Measurements from ENCODE around the gene GCSAM. TPM values are rescaled to one million over a fixed set of nuclear protein-coding genes. Genes with fewer than 3 reads are reported as not detected.

GCSAM gene
- total RNA-seq, 1 experiment from 2014 or later, result not detected

DNA sequence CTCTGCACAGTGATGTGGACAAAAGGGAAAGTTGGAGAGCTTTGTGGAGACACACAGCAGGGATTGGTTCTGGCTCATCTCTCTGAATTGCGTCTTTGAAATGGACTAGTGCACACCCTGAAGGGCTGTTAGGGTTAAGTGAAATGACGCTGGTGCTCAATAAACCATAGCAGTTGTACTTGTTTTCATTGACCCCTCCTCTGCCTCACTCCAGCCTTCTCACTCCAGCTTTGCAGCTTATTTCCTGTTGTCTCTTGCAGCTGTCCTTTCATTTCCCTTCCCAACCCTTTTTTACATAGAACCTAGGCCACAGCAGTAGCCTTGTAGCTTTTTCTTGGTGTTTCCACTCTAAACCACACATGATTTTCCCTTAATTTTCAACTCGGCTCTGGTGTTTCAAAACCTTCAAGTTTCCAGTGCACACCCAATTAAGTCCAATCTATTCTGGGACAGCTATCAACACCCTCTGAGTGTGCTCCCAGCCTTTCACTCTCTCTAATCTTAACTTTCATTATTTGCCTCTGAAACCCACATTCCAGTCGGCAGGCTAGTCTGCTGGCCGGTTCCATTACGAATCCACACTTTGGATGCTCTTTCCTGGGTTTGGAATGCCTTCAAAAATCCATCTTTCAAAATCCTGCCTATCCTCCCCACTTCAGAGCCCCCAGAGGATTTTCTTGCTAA lies 40.4 kb downstream of the GCSAM start:
- Histone ChIP-seq H3K23me2 (ENCODE audit: insufficient read length, low read depth, low read length, poor library complexity, severe bottlenecking) (no peaks in the 10 kb centered on the region), H3T11ph (ENCODE audit: low read length) (peak overlapping the region; percentile 62), H2BK5ac (ENCODE audit: insufficient read length, low read length) (no peak overlapping the region), H3K27ac (ENCODE audit: insufficient read length, low read depth, low read length) (peak overlapping the region; percentile 80), H2BK20ac (ENCODE audit: low read depth, low read length, poor library complexity, severe bottlenecking) (no peak overlapping the region), H4K20me1 (ENCODE audit: control insufficient read depth, insufficient read depth, insufficient read length) (no peaks in the 10 kb centered on the region), H2AFZ (ENCODE audit: low read length) (no peak overlapping the region), H3K27me3 (ENCODE audit: insufficient read depth, low read length) (no peaks in the 10 kb centered on the region), H2BK120ac (ENCODE audit: low read depth, low read length, poor library complexity, severe bottlenecking) (no peak overlapping the region), H2AK5ac (ENCODE audit: insufficient read length, low read length) (no peak overlapping the region), H3K4me2 (ENCODE audit: insufficient read depth, insufficient read length, low read length) (no peak overlapping the region), H3K14ac (ENCODE audit: insufficient read depth, low read length) (no peak overlapping the region), H4K8ac (replicated peaks; ENCODE audit: insufficient read length, low read depth, low read length) (no peak overlapping the region), H3K79me2 (ENCODE audit: insufficient read depth, low read length) (peaks cover 2% of the 10 kb centered on the region; the same call in 1 of the 2 replicates), H3K9me3 (ENCODE audit: control insufficient read depth, low read depth, low read length) (no peaks in the 10 kb centered on the region), H3K23ac (ENCODE audit: insufficient read length, low read depth, low read length) (no peak overlapping the region), H4K91ac (ENCODE audit: insufficient read length, low read depth, low read length) (no peak overlapping the region), H3K9ac (ENCODE audit: extremely low read depth, insufficient read length, low read length) (no peak overlapping the region), H2BK12ac (ENCODE audit: insufficient read length, low read depth, low read length) (no peak overlapping the region), H3K56ac (ENCODE audit: insufficient read length, low read depth, low read length) (no peak overlapping the region), H3K4me1 (ENCODE audit: insufficient read depth, low read length) (peaks cover 9% of the 10 kb centered on the region), H3K18ac (ENCODE audit: insufficient read length, low read depth, low read length) (peak overlapping the region; percentile 18), H4K5ac (ENCODE audit: insufficient read length, low read depth, low read length) (no peak overlapping the region), H2BK15ac (ENCODE audit: low read depth, low read length) (no peak overlapping the region), H3K79me1 (ENCODE audit: insufficient read depth, low read depth, low read length, poor library complexity, severe bottlenecking) (no peaks in the 10 kb centered on the region), H3K4ac (ENCODE audit: low read depth, low read length) (no peak overlapping the region; the same call in 1 of the 2 replicates)
- Mint-ChIP-seq H3K36me3 (ENCODE audit: insufficient read depth in 1 of 3, low read depth in 3 of 3) (peaks cover 3 to 10% (median 7%) of the 10 kb centered on the region in 3 experiments; a peak in 4 of 7 replicates), H3K27ac (peak overlapping the region; percentile 30 to 83 (median 70)), H3K9me3 (no peaks in the 10 kb centered on the region), H3K4me1 (peaks cover 21 to 39% of the 10 kb centered on the region in 2 experiments), H3K4me3 (no peak overlapping the region), H3K27me3 (ENCODE audit: low read depth) (peaks cover 1% of the 10 kb centered on the region; the same call in 1 of the 2 replicates)
- no peak for TF ChIP-seq CTCF (conservative IDR thresholded peaks at IDR 0.05)
- DNase-seq, result no peak
- WGBS (ENCODE audit: extremely low coverage, insufficient read length, low lambda C conversion rate), result no CpG with 5 or more reads among the region's 6 CpGs
